Kidney epithelial cell (primary cell): ENCODE measurements around the gene CCDC85C. TPM values are rescaled to one million over a fixed set of nuclear protein-coding genes. Genes with fewer than 3 reads are reported as not detected.

ENCODE experiments used
- DNase-seq: peaks from one replicate; pipeline ENCODE4 v3.0.0-alpha.2; 2010; ENCODE audit warnings: low read depth
- H3K27me3 ChIP-seq: 2 replicates; pipeline ENCODE4 v1.6.0; 2011; ENCODE audit warnings: low read length; ENCODE audit not compliant: control insufficient read depth, insufficient read depth
- H3K36me3 ChIP-seq: 2 replicates; pipeline ENCODE4 v1.5.1; 2011; ENCODE audit warnings: low read length; ENCODE audit not compliant: control insufficient read depth, insufficient read depth
- H3K4me3 ChIP-seq: 2 replicates; pipeline ENCODE4 v1.5.1; 2011; ENCODE audit warnings: low read depth, mild to moderate bottlenecking, control low read depth, low read length
- total RNA-seq: library from RNA; depleted of rRNA; stranded (reverse); fragments of >200 nt; gene quantifications from 2 replicates; pipeline ENCODE4 v1.2.3, GENCODE V29; 2015
- TF ChIP-seq, protein P1 (sequence below): IDR thresholded peaks from 2 replicates; pipeline ENCODE4 v1.5.1; 2011; ENCODE audit warnings: mild to moderate bottlenecking, moderate library complexity, low read length, control low read depth, inconsistent platforms; ENCODE audit not compliant: insufficient read depth, poor library complexity, severe bottlenecking

CCDC85C gene
- total RNA-seq, 1 donor from 2014 or later: 32.4 TPM

DNA sequence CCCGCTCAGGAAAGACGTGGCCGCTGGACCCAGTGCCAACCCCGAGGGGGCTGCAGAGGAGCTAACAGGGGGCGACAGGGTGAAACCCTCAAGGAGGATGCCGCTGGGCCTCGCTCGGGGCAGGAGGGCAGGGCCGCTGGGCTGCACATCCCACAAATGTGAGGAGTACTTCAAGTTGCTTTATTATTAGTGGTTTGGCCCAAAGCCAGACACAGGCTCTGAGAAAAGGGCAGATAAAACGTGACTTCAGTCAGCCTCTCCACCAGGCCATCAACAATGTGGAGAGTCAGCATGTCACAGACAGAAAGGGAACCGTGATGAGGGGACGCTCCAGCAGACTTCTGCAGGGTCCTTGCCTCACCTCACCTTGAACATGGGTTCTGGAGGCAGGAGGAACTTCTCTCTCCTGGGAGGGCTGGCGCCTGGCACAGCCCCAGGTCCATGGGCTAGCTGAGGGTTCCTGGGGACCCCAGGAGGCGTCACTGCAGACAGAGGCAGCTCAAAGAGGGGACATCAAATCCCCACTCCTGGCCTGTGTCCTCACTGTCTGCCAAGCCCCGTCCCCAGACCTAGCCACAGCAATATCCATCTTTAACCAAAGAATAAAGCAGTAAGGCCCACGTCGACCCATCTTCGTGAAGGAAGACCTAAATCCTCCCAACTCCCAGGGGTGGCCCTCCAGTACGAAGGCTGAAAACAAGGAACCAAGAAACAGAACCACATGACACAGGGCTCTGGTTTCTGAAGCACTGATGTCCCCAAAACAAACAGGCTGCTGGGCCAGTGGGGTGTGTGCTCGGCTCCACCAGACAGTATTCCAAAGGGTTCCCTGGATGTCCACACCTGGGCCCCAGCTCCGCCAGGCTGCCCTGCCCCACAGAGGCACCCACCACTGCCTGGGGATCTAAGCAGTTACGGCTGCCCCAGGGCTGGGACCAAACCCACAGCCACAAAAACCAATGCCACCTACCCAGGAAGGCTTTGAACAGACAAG lies 35.1 kb downstream of the CCDC85C start:
- no peak for DNase-seq
- TF ChIP-seq, protein P1, sequence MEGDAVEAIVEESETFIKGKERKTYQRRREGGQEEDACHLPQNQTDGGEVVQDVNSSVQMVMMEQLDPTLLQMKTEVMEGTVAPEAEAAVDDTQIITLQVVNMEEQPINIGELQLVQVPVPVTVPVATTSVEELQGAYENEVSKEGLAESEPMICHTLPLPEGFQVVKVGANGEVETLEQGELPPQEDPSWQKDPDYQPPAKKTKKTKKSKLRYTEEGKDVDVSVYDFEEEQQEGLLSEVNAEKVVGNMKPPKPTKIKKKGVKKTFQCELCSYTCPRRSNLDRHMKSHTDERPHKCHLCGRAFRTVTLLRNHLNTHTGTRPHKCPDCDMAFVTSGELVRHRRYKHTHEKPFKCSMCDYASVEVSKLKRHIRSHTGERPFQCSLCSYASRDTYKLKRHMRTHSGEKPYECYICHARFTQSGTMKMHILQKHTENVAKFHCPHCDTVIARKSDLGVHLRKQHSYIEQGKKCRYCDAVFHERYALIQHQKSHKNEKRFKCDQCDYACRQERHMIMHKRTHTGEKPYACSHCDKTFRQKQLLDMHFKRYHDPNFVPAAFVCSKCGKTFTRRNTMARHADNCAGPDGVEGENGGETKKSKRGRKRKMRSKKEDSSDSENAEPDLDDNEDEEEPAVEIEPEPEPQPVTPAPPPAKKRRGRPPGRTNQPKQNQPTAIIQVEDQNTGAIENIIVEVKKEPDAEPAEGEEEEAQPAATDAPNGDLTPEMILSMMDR: no peak
- no peaks in the 10 kb centered on the region for H3K36me3 ChIP-seq

DNA sequence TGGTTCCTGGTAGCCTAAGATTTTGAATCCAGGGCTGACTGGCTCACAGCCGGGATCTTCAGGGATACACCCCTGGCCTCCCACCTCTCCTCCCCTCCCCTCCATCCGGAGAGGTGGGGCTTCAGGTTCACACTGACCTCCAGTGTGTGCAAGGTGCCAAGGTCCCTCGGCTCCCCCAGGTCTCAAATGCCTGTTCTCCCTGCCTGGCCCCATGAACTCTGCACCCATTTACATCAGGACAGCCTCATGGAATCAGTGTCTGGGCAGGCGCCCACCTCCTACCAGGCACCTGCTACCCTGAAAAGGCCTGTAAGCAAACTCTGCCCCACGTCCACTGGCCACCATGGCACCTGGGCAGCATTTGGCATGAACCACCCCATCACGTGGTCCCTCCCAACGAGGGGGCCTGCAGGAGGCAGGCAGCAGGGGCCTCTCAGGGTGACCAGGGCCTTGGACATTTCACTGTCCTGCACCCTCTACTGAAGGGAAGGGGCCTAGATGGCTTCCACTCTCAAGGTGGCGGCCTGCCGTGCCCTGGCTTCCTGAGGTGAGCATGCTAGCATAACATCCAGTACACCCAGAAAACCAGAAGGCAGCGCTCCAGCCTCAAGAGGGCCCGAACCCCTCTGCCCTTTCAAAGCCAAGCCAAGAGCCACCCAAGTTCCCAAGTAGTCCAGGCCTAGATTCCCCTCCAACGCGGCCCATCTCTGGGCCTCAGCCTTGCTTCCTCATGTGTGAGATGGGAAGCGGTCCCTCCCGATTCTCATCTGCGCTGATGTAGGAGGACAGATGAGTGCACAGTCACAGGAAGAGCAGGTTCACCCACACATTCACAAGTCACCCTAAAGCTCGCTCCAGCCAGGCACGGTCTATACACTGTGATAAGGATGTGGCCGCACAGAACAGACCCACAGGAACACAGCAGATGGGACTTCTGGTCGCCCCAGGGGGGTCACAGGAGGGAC lies 37.3 kb downstream of the CCDC85C start:
- no peak for DNase-seq
- no peaks in the 10 kb centered on the region for H3K36me3 ChIP-seq
- no peaks in the 10 kb centered on the region for H3K27me3 ChIP-seq
- TF ChIP-seq, protein P1: no peak
- no peak overlapping the region for H3K4me3 ChIP-seq

More for the DNA sequence above, 35.1 kb downstream of the CCDC85C start:
- H3K27me3 ChIP-seq: no peaks in the 10 kb centered on the region
- no peak overlapping the region for H3K4me3 ChIP-seq

DNA sequence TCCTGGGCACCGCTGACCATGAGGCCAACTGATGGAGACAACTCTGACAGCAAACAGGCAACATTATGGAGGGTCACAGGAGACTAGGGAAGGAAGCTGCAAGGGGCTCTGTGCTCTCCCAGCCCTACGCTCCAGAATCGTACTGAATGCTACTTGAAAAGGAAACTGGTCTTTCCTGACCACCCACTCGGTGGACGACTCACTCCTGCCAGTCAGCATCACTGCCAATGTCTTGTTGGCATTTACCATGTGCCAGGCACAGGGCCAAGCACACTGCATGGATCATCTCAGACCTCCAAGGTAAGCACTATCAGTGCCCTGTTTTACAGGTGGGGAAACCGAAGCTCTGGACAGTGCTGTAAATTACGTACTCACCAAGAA lies 38.0 kb downstream of the CCDC85C start:
- H3K4me3 ChIP-seq: no peak overlapping the region
- TF ChIP-seq, protein P1: no peak
- H3K27me3 ChIP-seq: no peaks in the 10 kb centered on the region
- no peaks in the 10 kb centered on the region for H3K36me3 ChIP-seq
- no peak for DNase-seq

DNA sequence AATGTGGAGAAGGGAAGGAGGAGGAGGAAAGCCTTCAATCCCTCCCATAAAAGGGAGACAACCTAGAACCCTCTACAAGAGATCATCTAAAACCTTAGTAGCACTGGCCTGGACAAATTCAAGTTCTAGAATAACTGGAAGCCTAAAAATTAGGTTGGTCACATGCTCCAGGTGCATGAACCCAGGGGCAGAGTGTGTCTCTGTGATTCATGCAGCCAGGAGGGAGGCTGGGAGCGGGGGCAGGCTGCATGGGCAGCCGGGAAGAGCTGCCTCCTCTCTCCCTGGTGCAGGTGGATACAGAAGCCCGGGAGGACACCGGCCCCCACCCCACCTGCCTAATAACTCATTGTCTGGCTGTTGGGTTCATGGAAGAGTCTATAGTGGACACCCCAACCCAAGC lies 38.6 kb downstream of the CCDC85C start:
- DNase-seq: no peak
- Histone ChIP-seq H3K27me3 (no peaks in the 10 kb centered on the region), H3K36me3 (no peaks in the 10 kb centered on the region), H3K4me3 (no peak overlapping the region)
- TF ChIP-seq, protein P1: no peak

GRCh38 chr14:99564926-99565259 lies 39.1 kb downstream of the CCDC85C start:
- Histone ChIP-seq H3K4me3 (no peak overlapping the region), H3K36me3 (no peaks in the 10 kb centered on the region), H3K27me3 (no peaks in the 10 kb centered on the region)
- TF ChIP-seq, protein P1: no peak
- DNase-seq: no peak
